Activated CD4-positive, alpha-beta T cell treated with anti-CD3 and anti-CD28 coated beads for 1 hour (primary cell): ENCODE data around the gene PAPPA2.

Experiments
- DNase-seq: peaks from one replicate; pipeline ENCODE4 v3.0.0-alpha.2; 2020

The PAPPA2 gene

DNA sequence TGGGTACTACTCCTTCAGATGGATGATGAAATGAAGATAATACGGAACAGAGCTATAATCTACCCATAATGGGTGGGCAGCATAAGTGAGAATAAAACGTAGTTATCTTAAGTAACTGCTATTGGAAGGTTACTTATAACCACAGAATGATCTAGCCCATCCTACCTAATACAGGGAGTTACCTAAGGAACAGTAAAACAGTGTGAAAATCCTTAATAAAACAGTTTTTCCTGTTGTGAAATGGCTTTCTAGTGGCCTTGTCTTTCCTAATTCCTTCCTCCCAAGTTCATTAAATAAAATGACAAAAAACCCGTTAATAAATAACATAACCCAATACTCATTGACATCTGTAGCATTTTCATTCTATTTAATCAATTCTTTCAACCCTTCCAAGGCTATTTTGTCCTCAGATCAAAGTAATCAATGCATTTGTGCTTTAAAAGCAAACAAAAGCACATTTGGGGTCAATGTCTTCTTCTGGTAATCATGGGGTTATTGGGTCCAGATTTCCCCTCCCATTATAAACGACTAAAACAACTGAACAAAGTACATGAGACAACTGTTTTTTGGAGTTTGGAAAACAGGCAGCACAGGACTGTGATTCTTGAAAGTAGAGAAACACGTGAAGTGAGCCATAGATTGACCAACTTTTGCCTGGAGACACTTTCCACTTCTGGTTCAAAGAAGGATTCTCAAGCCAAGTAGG is 42.0 kb downstream of the PAPPA2 start:
- DNase-seq = no peak

DNA sequence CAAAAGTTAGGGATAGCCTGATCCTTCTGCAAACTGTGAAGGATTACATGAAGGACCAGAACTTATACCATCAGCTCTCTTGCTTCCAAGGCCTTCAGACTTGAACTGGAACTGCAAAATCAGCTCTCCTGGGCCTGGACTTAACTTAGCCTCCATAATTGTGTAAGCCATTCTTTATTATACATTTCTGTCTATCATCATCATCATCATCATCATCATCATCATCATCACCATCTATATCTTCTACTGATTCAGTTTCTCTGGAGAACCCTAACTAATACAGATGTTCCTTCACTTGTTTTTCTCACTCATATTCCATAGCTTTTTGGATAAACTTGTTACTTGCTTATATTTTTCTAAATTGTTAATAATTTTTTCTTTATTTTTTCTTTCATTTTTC is 50.0 kb downstream of the PAPPA2 start:
- no peak for DNase-seq

DNA sequence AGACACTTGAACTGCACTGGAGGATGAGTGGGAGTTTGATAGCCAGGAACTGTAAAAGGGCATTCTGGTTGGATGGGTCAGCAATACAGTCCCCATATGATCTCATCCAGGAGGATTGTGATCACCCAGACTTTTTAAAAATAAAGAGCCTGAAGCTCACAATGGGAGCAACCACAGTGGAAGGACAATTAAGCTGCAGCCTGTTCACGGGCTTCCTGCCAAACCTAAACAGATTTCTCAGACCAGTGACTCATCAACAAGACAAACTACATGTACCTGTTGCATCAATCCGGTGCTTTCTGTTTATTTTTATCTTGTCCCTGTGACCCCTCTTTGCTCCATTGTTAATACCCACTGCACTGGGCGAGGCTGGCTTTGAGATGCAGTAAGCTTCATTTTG is 52.3 kb downstream of the PAPPA2 start:
- DNase-seq = no peak

DNA sequence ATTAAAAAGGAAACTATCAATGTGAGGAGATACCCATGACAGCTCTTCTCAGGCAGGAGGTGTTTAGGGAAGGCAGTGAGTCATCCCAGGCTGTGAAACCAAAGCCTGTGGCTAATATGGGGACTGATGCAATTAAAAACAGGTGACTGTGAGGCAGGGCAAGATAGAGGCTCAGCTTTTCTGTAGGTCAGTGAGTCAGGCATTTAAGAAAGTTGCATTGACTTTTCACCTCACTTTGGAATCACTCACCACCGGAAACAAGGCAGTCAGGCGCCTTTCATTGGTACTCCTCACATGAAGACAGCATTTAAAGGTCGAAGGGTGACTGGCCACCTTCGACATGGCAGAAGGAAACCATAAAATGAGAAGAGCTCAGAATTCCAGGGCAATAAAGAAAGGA is 54.5 kb downstream of the PAPPA2 start:
- DNase-seq = no peak

DNA sequence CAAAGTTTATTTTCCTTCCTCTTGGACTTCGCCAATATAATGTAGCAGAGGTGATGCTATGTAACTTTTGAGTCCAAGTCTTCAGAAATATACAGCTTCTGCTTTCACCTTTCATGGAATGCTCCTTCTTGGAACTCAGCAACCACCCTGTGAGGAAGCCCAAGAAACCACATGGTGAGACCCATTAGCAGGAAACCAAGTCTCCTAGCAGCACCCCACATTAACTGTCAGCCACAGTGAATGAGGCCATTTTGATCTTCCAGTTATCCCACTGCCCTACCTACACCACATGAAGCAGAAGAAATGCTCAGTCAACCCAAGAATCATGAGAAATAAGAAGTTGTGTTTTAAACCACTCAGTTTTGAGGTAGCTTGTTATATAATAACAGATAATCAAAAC is 58.2 kb downstream of the PAPPA2 start:
- no peak for DNase-seq

DNA sequence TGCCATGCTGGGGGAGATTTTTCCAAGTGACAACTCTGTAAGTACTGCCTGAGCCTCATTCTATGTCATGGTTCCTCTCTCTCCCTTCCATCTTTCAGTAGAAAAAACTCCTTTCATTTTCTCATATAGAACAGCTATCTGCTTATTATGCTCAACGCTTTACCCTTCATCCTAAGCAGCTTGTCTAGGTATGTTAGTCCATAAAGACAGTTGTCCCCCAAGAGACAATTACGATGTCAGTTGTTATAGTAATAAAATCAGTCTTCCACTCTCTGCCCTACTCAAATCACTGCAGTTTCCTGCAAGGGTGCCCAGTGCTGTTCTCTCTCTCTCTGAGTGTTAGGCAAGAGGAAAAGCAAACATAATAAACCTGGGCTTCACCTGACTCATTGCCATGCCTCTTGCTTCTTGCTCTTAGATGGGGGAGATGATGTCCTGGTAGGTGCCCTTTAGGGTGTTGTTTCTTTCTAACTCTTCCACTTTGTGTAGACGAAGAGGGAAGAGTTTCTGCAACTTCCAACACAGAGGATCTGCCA is 59.4 kb downstream of the PAPPA2 start:
- DNase-seq = no peak

DNA sequence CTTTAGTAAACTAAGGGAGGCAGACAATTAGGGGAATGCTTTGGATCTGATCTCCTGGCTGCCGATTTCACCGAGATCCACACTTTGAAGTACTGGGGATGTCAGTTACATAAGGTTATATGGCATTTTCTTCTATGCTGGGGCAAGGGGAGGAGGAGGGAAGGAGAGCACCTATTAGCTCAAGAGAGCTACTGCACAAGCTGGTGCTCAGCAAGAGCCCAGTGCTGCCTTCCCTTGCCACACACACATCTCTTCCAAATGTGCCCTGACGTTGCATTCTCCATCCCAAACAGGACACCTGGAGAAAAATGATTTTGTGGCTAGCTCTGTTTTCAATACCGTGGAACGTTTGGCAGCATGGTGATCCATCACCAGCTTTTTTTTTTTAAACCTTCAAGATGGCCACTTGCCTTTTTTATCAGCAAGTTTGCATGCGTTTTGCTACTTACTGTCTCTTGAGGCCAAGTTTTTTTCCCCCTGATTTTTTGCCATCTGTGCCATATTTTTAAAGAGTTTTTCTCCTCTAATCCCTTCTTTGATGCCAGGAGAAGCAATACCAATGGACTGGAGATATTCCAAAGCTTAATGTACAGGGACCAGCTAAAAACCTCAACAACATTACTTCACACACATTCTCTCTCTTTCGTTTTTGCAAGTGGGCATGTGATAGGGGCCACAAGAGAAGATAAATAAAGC is 66.6 kb downstream of the PAPPA2 start:
- DNase-seq = no peak

DNA sequence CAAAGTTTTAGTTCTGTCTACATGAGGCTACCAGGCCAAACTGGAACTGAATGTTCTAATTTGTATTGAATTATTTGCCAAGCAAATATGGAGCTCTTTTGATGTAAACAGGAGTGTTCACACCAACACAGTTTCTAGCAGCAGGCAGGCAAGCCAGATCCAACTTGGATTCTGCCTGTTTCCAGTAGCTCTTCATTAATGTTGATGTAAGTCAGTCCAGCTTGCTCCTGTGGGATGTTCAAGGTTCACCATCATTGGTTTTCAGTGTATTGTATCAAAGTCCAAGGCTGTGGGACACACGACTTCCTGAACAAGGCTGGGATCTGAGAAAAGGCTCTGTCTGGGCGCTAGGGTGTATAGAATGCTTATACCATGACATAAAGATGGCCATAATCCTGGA is 68.1 kb downstream of the PAPPA2 start:
- DNase-seq = no peak

DNA sequence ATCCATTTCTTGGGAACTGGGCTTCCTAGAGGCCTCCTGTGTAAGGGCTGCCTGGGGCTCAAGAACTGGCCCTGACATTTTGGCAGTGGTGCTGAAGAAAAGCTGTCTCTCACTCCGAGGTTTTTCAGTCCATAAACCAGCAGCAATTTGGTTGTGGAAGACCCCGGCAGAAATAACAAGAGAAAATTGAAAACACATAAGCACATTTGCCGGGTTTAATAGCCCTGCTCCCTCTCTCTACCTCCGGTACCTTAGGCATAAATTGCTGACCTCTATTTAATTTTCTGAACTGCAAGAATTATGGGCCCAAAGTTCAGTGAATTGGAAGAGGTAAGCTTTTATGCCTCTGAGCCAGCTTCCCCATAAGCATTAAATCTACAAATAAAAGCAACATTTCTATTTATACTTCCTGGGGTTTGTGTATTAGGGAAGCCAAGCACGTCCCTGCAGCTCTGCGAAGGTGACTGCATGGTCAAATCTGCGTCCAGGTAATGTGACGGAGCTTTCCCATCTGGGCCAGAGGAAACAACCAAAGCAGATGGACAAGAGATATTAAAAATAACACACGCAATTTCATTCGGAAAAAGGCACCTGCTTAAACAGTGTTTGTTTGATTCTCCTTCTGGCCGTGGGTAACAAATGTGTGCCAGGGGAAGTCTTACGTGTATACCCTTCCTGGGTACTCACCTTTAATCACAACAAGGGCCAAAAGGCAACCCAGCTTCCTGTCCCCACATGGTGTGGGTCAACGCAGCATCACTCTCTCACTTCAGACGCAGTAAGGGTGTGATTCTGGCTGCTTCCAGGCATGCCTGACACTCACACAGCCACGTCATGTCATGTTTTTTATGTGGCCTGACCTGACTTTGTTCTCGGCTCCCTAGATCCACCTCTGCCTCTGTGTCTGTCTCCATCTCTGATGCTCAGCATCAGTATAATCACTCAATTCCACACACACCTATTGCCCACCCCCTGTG is 69.2 kb downstream of the PAPPA2 start:
- no peak for DNase-seq

DNA sequence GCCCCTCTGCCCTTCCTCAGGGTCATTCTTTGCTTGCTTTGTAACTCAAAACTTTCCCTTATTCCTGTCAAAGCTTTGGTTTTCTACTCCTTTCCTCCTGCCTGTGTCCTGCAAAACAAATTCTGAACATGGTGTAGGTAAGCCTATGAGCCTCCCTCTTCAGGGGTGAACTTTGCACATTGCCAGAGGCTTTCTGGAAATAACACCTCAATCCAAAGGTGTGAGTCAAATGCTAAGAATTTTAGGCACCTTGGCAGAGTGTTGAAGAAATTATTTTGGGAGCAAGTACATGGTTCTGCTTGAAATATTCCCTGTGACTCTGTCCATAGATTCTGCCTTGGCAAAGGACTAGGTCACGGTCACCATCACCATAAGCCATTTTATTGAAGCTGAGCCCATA is 70.0 kb downstream of the PAPPA2 start:
- no peak for DNase-seq

DNA sequence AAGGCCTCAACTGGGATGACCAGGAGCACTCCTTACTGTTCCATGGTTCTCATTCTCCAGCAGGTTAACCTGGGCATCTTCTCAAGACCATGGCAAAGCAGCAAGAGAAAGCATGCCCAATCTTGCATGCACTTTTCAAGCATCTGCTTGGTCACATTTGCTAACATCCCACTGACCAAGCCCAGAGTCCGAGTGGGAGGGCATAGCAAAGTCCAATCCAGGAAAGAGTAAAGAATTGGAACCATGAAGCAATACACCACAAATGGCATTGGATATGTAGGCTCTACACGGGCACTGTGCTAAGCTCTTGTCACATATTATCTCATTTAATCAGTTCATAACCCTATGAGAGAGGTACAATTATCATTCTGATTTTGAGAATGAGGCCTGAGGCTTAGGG is 73.6 kb downstream of the PAPPA2 start:
- DNase-seq = no peak

DNA sequence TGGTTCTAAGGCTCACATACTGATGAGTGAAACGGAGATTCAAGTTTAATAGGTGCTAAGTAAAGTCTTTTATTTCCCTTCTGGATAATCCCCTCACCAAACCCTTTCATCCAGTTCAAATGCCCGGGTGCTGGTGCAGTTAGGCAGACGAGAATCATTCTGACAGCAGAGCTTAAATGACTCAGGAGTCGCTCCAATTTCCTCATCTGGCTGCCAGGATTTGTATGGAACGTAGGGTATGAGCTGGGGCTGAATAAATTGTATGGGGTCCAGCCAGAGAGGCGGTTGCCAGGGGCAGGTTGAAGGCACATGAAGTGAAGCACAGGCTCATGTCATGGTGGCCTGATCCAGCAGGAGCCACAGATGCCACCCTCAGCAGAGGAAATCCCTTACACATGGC is 76.0 kb downstream of the PAPPA2 start:
- DNase-seq = no peak

DNA sequence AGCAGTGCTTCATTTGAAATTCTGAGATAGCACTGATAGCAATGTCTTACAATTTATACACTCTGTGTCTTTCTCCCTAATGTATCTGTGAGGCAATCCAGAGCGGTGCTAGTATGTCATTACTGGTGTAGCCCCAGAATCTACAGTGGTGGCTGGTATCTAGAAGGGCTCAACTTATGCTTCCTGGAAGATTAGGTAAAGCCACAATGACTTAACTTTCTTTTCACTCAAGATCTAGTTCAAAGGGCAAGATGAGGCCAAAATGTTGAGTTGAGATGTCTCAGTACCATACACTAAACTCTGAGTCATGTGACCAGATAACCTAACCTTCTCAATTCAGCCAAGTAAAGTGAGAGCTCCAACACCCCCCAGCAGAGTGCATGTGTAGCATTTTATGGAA is 77.5 kb downstream of the PAPPA2 start:
- DNase-seq = no peak

DNA sequence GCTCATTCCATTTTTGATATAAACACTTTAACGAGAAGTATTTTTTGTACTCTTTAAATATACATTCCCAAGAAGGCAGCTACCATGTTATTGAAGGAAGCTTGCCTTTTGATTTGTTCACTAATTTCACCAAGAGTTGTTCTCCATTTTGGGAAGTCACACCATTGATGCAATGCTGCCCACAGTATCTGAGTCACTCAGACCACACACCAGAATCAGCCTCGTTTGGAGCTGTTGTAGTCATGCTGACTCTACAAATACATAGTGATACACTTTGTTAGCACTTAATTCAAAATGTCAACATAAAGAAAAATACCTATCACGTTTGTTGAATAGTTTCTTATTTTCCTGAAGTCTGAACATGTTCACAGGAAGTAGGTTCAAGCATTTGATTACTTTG is 78.7 kb downstream of the PAPPA2 start:
- no peak for DNase-seq

DNA sequence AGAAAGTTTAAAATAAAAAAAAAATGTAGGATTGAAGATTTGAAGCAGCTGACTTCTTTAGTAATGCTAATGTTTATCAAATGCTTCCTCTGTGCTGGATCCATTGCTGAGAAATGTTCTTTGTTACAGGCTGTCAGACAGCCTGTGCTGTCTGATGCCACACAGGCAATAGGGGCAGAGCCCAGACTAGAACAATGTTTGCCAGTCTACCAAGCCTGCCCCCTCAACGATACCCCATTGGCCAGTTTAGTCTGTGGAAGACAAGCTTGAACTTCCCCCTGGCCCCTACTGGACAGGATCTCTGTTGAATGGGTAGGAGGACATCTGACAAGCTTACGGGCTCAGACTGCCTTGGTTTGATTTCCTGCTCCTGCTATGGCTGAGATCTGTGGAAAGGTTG is 79.4 kb downstream of the PAPPA2 start:
- no peak for DNase-seq

DNA sequence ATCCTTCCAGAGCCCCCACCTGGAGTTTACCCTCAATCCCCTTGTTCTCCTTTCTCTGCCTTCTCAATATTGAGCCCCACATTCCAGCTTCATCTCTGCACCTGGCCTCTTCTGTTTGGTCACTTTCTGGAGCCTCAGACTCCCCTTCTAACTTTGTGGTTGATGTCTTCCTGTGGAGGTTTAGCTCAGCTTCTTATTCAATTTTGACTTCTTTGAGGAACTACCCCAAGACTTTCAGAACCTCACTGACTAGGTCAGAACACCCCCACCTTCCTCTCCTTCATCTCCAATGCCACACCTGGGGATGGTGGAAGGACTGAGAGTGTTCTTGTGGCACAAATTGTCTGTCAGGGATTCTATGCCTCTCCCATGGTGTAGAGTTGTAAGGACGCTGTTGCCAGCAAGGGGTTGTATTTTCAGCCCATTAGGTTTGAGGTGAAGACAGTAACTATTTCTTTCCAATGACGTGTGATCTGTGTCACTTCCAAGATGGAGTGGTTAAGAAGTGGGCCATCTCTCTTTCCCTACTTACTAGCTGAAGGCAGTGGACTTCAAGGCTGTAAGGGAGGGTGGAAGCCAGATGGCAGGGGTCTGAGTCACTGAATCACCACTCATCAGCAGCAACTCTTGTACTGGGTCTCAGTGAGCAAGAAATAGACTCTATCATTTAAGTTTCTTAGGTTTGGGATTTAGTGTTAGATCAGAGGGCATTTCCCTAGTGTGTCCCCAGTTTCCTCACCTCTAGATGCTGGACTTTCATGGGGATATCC is 80.6 kb downstream of the PAPPA2 start:
- no peak for DNase-seq

DNA sequence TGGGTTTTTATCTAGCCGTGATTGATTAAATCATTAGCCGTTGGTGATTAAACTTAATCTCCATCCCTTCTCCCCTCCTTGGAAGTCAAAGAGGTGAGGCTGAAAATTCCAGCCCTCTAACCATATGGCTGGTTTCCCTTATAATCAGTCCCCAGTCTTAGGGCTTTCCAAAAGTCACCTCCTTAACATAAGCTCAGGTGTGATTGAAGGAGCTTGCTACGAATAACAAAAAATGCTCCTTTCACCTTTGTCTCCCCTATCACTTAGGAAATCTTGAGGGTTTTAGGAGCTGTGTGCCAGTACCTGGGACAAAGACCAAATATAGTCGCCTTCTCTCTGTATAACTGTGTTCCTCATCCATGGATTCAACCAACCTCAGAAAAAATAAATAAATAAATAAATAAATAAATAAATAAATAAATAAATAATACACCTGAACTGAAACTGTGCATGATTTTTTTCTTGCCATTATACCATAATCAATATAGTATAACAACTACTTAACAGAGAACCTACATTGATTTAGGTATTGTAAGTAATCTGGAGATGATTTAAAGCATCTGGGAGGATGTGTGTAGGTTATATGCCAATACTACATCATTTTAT is 82.2 kb downstream of the PAPPA2 start:
- no peak for DNase-seq

DNA sequence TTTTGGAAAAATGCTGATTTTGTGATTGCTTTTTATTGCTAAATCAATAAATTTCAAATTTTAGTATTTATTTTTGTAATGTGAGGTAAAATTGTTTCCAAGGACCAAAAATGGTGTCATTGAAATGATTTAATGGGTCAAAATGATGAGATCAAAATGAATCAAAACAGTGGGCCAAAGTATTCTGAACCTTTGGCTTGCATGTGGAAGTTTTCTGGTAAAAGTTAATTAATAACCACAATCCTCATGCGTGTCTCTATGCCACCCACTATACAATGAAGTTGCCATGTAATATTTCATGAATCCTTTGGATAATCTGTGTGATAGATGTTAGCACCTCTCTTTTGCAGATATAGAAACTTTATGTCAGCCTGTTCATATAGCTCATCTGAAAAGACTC is 83.8 kb downstream of the PAPPA2 start:
- DNase-seq = no peak

DNA sequence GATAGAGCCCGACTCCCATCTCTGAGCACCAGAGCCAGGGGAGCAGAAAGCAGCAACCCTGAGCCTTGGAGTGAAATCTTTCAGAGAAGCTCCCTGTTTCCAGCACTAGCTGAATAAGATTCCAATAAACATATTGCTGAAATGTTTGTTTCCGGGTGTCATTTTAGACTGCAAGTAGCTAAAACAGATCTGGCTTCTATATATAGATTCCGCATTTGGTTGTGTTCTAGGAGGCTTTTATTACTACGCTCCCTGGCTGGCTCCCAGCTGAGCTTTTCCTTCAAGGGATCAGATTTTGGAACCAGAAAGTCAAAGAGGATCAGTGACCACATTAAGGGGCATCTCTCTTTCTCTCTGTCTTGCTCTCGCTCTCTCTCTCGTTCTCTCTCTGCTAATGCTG is 88.2 kb downstream of the PAPPA2 start:
- no peak for DNase-seq

DNA sequence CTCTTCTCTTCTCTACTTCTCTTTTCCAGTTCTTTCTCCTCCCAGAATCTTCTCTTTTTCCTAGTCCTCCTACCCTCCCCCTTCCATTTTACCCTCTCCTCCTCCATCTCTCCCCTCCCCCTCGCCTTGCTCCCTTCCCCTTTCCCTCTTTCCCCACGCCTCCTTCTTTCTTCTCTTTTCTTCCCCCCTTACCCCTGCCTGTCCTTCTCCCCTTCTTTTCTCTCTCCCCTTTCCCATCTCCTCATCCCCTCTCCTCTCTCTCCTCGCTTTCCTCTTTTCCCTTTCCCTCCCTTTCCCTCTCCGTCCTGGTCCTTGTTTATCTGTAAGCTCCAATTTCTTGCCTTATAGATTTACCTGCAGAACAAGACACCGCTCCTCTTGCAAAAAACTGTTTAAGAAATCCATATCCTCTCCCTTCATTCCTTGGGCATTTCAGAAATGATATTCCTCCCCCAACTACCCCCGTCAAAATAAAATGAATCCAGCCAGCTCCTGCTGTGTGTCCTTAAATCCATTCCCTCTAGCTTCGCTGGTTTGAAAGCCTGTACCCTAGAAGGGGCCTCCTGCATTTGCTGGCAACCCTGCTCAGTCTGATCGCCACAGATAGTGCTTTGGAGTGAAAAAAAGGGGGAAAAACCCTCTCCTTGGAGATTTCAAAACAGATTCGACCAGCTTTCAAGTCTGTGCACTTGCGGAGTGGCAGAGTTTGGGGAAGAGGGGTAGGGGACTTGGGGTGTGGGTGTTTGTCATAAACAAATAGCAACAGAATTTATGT is 89.4 kb downstream of the PAPPA2 start:
- no peak for DNase-seq

DNA sequence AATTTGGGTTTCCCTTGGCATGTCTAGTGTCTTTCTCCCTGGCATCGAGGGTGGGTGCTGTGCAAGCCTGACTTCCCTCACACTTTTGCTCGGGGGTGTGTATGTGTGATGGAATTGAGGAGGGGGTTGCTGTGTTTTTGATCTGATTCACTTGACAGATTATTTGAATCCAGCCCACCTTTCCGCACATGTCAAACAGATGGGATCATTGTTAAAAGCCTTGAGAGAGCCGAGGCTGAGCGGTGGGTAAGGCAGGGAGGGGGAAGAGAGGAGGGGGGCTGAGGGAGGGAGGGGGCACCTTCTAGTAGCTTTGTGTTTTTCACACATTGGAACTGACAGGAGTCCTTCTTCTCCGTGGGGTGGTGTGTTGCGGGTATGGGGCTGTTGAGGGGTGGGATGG is 90.0 kb downstream of the PAPPA2 start:
- DNase-seq = no peak
